CD14-positive monocyte (primary cell): ENCODE measurements around the gene UST. TPM values are rescaled to one million over a fixed set of nuclear protein-coding genes. Genes with fewer than 3 reads are reported as not detected.

ENCODE experiments used
- DNase-seq, 3 donors: peaks; one replicate each; pipeline ENCODE4 v3.0.0-alpha.2; 2011 to 2022
- H2AFZ ChIP-seq: 2 replicates; pipeline ENCODE4 v1.6.0; 2012; ENCODE audit warnings: mild to moderate bottlenecking, low read depth, low read length, inconsistent platforms; ENCODE audit not compliant: insufficient read depth, poor library complexity, severe bottlenecking
- H3K27ac ChIP-seq, 2 donors: 1 replicate in 1 of 2; 2 replicates in 1 of 2; pipeline ENCODE4 v1.5.1; 2012 to 2013; ENCODE audit warnings: low read length in 2 of 2, control low read depth in 1 of 2, inconsistent platforms in 1 of 2, low read depth in 1 of 2, mild to moderate bottlenecking in 1 of 2
- H3K27me3 ChIP-seq, 2 donors: one replicate each; pipeline versions ENCODE4 v1.6.0 to v1.6.1; 2011 to 2013; ENCODE audit warnings: low read length in 2 of 2; ENCODE audit not compliant: control insufficient read depth in 2 of 2, insufficient read depth in 2 of 2
- H3K36me3 ChIP-seq, 2 donors: replicated peaks in 1 of 2; 1 replicate in 1 of 2; 2 replicates in 1 of 2; pipeline versions ENCODE4 v1.5.1 to v1.6.1; 2012 to 2013; ENCODE audit warnings: low read length in 2 of 2, control low read depth in 1 of 2, inconsistent platforms in 1 of 2, mild to moderate bottlenecking in 1 of 2; ENCODE audit not compliant: insufficient read depth in 2 of 2, control insufficient read depth in 1 of 2
- H3K4me1 ChIP-seq, 2 donors: 1 replicate in 1 of 2; 2 replicates in 1 of 2; pipeline versions ENCODE4 v1.5.1 to v1.6.1; 2012 to 2013; ENCODE audit warnings: low read length in 2 of 2, control low read depth in 1 of 2, inconsistent platforms in 1 of 2, mild to moderate bottlenecking in 1 of 2, moderate library complexity in 1 of 2; ENCODE audit not compliant: insufficient read depth in 2 of 2, control insufficient read depth in 1 of 2
- H3K4me2 ChIP-seq: replicated peaks from 2 replicates; pipeline ENCODE3; 2012; ENCODE audit warnings: low read length, moderate library complexity, mild to moderate bottlenecking; ENCODE audit not compliant: poor library complexity, severe bottlenecking; ENCODE audit errors: extremely low read depth
- H3K4me3 ChIP-seq, 3 experiments: fragments of 200-600 bp in 1 of 3; sonication (generic) in 1 of 3; replicated peaks in 1 of 3; 1 replicate in 2 of 3; 2 replicates in 1 of 3; pipeline ENCODE4 v1.5.1; 2011 to 2013; ENCODE audit warnings: low read length in 3 of 3, mild to moderate bottlenecking in 3 of 3, control low read depth in 2 of 3, low read depth in 2 of 3, inconsistent platforms in 1 of 3, moderate library complexity in 1 of 3
- H3K79me2 ChIP-seq: 2 replicates; pipeline ENCODE4 v1.6.0; 2012; ENCODE audit warnings: mild to moderate bottlenecking, control low read depth, inconsistent platforms, low read length, moderate library complexity; ENCODE audit not compliant: insufficient read depth
- H3K9ac ChIP-seq: 2 replicates; pipeline ENCODE4 v1.6.0; 2017; ENCODE audit warnings: low read length, mild to moderate bottlenecking; ENCODE audit not compliant: insufficient read depth, poor library complexity, severe bottlenecking
- H3K9me3 ChIP-seq, 2 donors: replicated peaks in 1 of 2; 1 replicate in 1 of 2; 2 replicates in 1 of 2; pipeline versions ENCODE4 v1.5.1 to v1.6.1; 2012 to 2013; ENCODE audit warnings: low read length in 2 of 2, control low read depth in 1 of 2; ENCODE audit not compliant: control insufficient read depth in 1 of 2, insufficient read depth in 1 of 2
- H4K20me1 ChIP-seq: 2 replicates; pipeline ENCODE4 v1.6.0; 2012; ENCODE audit warnings: mild to moderate bottlenecking, low read length, control low read depth, moderate library complexity; ENCODE audit not compliant: insufficient read depth
- H3K27ac Mint-ChIP-seq, 7 donors: one replicate each; pipeline ENCODE4 v1.8.0; 2020; ENCODE audit warnings: mild to moderate bottlenecking in 7 of 7, mixed read lengths in 7 of 7, moderate library complexity in 6 of 7, inconsistent platforms in 2 of 7
- H3K27me3 Mint-ChIP-seq, 3 donors: one replicate each; pipeline ENCODE4 v1.8.0; 2021 to 2022; ENCODE audit warnings: low read depth in 3 of 3, mild to moderate bottlenecking in 3 of 3, mixed read lengths in 3 of 3, moderate library complexity in 3 of 3, inconsistent platforms in 1 of 3
- H3K36me3 Mint-ChIP-seq, 2 donors: one replicate each; pipeline ENCODE4 v1.8.0; 2020; ENCODE audit warnings: mixed read lengths in 2 of 2, inconsistent platforms in 1 of 2, mild to moderate bottlenecking in 1 of 2
- H3K4me1 Mint-ChIP-seq: one replicate; pipeline ENCODE4 v1.8.0; 2020; ENCODE audit warnings: mild to moderate bottlenecking, mixed read lengths
- H3K4me3 Mint-ChIP-seq, 2 donors: one replicate each; pipeline ENCODE4 v1.8.0; 2020; ENCODE audit warnings: mild to moderate bottlenecking in 2 of 2, mixed read lengths in 2 of 2, moderate library complexity in 1 of 2
- H3K9me3 Mint-ChIP-seq, 7 donors: one replicate each; pipeline ENCODE4 v1.8.0; 2020 to 2022; ENCODE audit warnings: mixed read lengths in 7 of 7, mild to moderate bottlenecking in 6 of 7, moderate library complexity in 6 of 7, inconsistent platforms in 2 of 7
- CTCF ChIP-seq: fragments of 200-600 bp; IDR thresholded peaks from one replicate; pipeline ENCODE4 v1.8.0; 2022; ENCODE audit warnings: antibody characterized with exemption, mild to moderate bottlenecking
- WGBS: methylation state at CpG from one replicate; pipeline ENCODE4 v1.1.5; 2013; ENCODE audit warnings: missing lambda C conversion rate; ENCODE audit not compliant: insufficient coverage; 5-methylcytosine and 5-hydroxymethylcytosine counted together
- intact Hi-C, 2 donors: fragments of 100-400 bp; cut with micrococcal nuclease; formaldehyde crosslinking; loops; one replicate each; pipeline versions ENCODE4 v1.15.0 to v1.15.1; 2023
- polyA plus RNA-seq, 3 donors: library from polyadenylated mRNA; depleted of rRNA in 1 of 3; unstranded in 2 of 3; stranded (reverse) in 1 of 3; fragments of 300-500 nt in 2 of 3; fragments of >200 nt in 1 of 3; fragmentation: Illumina TruSeq in 2 of 3; gene quantifications; 1 replicate in 2 of 3; 2 replicates in 1 of 3; pipeline ENCODE4 v1.2.3, GENCODE V29; 2012 to 2021

UST gene
- polyA plus RNA-seq, 3 donors: 0.33 to 0.53 (median 0.48) TPM

DNA sequence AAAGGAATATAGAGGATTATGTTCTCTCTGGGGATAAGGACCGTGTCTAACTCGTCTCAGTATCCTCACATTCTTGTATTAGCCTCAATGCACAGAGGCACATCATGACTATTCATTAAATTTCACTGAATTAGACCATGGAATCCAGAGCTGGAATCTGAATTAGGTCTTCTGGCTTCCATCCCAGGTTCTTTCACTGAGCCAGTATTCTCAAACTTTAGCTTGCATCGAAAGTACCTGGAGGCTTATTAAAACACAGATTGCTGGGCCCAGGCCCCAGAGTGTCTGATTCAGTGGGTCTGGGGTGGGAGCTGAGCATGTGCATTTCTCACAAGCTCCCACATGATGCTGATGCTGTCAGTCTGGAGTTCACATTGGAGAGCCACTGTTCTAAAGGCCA, 142.0 kb downstream of the UST start:
- Histone ChIP-seq H2AFZ (no peak overlapping the region), H4K20me1 (no peaks in the 10 kb centered on the region), H3K36me3 (no peaks in the 10 kb centered on the region), H3K4me1 (no peaks in the 10 kb centered on the region), H3K27ac (no peak overlapping the region), H3K9ac (no peak overlapping the region), H3K4me3 (no peak overlapping the region), H3K4me2 (no peak overlapping the region), H3K27me3 (no peaks in the 10 kb centered on the region), H3K79me2 (no peaks in the 10 kb centered on the region), H3K9me3 (no peaks in the 10 kb centered on the region)
- Mint-ChIP-seq H3K27ac (no peak overlapping the region), H3K9me3 (peaks cover 0 to 4% (median 0%) of the 10 kb centered on the region in 7 donors), H3K36me3 (no peaks in the 10 kb centered on the region), H3K4me3 (no peak overlapping the region), H3K4me1 (peaks cover 2% of the 10 kb centered on the region), H3K27me3 (no peaks in the 10 kb centered on the region)
- no peak for DNase-seq
- no peak for TF ChIP-seq CTCF
- intact Hi-C loops: no loop called here
- WGBS: 100% methylated on average over 1 of the region's 3 CpGs

DNA sequence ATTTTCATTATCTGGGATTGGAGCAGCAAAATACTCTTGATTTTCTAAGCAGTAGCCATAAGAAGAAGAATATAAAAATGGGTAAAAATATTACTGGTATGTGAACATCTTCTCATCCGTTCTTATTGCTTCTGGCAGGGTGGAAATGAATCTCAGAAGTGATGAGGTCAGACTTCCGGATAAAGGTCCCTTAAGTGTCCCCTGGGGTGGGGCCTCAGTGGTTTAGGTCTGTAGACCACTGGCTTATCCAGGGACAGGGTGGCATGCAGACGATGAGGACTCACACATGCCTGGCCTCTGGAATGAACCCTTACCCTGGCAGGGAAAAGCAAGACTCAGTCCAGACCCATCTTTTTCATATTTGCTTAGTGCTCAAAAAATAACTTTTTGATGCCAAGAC, 143.3 kb downstream of the UST start:
- Histone ChIP-seq H3K4me2 (no peak overlapping the region), H3K4me1 (no peaks in the 10 kb centered on the region), H3K27ac (no peak overlapping the region), H3K36me3 (no peaks in the 10 kb centered on the region), H3K4me3 (no peak overlapping the region), H3K9me3 (no peaks in the 10 kb centered on the region), H2AFZ (no peak overlapping the region), H3K9ac (no peak overlapping the region), H3K27me3 (no peaks in the 10 kb centered on the region), H3K79me2 (no peaks in the 10 kb centered on the region), H4K20me1 (no peaks in the 10 kb centered on the region)
- peaks cover 2% of the 10 kb centered on the region for H3K4me1 Mint-ChIP-seq
- no peak overlapping the region for H3K27ac Mint-ChIP-seq
- H3K27me3 Mint-ChIP-seq: peaks cover 0 to 2% (median 0%) of the 10 kb centered on the region in 3 donors
- no peaks in the 10 kb centered on the region for H3K36me3 Mint-ChIP-seq
- TF ChIP-seq CTCF: no peak
- 100% methylated on average over 2 of the region's 3 CpGs for WGBS
- intact Hi-C loops: no loop called here
- H3K9me3 Mint-ChIP-seq: peaks cover 0 to 4% (median 0%) of the 10 kb centered on the region in 7 donors
- no peak for DNase-seq
- H3K4me3 Mint-ChIP-seq: no peak overlapping the region
